ENCODE measurements around the gene GZF1. TPM values are rescaled to one million over a fixed set of nuclear protein-coding genes. Genes with fewer than 3 reads are reported as not detected.
A peak's percentile ranks its signal among the peaks of the same experiment; 100 is the strongest.

Gene GZF1
- total RNA-seq, 1 experiment from 2014 or later = 8.1 TPM

GRCh38 chr20:23369072-23369823 is 7.3 kb downstream of the GZF1 start:
- no peak for DNase-seq (ENCODE audit: low read depth)

GRCh38 chr20:23370274-23370673 is 8.3 kb downstream of the GZF1 start:
- DNase-seq (ENCODE audit: low read depth) = no peak

GRCh38 chr20:23370873-23371272 is 8.9 kb downstream of the GZF1 start:
- no peak for DNase-seq (ENCODE audit: low read depth)

DNA sequence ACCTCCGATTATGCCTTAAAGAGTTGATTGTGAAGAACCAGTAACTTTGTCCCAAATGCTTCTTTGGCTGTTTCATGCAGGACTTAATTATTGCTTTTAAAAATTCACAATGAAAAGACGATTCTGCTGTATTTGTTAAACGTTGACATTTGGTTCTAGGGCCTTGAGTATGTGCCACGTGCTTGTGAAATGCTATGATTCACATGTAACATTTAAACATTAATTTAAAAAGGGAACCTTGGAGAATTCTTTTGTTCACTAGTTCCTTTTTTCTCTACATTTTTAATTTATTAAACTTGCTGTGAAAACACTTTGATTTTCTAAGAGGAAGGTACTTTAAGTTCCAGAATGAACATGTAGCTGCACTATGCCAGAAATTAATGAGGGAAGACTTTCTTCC is 9.5 kb downstream of the GZF1 start:
- no peak for DNase-seq (ENCODE audit: low read depth)

GRCh38 chr20:23374441-23374840 is 12.5 kb downstream of the GZF1 start:
- no peak for DNase-seq (ENCODE audit: low read depth)

GRCh38 chr20:23375827-23376226 is 13.8 kb downstream of the GZF1 start:
- DNase-seq (ENCODE audit: low read depth) = no peak

DNA sequence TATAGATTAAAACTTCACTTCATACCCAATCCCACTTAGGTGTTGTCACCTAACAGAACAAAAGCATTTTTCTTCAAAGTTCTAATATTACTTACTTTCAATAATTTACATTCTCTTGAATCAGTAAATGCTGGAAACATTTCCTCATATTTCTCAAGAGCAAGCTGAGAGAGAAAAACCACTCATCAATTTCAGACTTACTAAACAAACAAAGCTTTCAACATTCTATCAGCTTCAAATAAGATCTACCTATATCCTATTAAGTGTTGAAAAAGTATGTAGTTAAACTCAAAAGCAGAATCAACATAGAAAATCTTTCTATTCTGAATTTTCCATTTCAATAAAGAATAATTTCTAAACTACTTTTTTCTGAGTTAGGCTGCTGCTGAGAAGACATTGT is 17.8 kb downstream of the GZF1 start:
- no peak for DNase-seq (ENCODE audit: low read depth)

GRCh38 chr20:23381876-23382275 is 19.9 kb downstream of the GZF1 start:
- no peak for DNase-seq (ENCODE audit: low read depth)

GRCh38 chr20:23386304-23387117 is 24.5 kb downstream of the GZF1 start:
- DNase-seq (ENCODE audit: low read depth) = no peak

GRCh38 chr20:23387118-23387443 is 25.1 kb downstream of the GZF1 start:
- DNase-seq (ENCODE audit: low read depth) = no peak

DNA sequence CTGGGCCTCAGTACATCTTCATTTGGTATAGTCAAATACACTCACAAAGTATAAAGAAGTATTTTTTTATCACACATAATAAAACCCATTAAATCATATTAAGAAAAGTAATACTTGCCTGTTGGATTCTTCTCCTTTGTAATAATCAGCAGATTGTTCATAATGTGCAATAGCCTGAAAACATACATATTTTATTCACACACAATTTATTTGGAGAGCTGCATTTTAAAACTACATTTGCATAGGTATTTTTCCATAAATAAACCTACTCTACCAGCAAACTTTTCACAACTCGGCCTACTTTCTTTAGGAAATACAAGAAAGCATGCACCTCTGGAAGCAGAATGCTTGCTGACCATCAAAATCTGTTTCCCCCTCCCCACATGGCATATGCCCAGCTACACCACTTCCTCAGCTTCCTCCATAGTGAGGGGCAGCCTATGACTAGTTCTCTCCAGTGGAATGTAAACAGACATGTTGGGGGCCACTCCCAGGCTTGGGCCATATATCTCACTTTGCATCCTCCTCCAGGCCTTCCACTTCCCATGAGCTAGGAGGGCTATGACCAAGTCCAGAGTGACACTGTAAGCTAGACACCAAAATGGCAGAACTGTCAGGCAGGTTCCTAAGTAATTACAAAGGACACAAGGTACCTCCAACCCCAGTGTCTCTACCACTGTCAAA is 28.3 kb downstream of the GZF1 start:
- no peak for DNase-seq (ENCODE audit: low read depth)

DNA sequence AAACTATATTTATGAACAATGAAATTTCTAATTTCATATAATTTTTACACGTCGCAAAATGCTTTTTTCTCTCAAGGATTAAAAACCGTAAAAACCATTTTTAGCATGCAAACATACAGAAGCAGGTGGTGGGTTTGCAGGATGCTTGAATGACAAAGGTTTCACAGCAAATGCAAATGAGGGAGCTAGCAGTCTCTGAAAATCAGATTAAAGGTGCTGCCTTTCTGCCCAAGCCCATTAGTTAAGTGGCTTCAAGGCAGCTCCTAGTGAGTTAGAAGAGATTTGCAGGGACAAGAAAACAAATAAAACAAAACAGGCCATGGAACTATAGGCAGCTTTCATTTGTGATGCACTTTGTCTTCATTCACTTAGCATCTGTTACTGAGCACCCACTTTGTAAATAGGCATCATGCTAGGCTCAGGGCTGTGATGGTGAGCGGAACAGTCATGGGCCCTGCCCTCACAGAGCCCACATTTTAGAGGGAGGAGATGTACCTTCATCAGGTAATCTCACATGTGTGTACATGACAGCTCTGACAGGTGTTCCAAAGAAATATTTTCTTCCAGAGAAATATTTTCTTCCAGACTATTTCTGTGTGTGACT is 29.8 kb downstream of the GZF1 start:
- DNase-seq (ENCODE audit: low read depth) = no peak

GRCh38 chr20:23393996-23394775 is 32.2 kb downstream of the GZF1 start:
- no peak for DNase-seq (ENCODE audit: low read depth)

- no peak for DNase-seq (ENCODE audit: low read depth)
These were observed 35.1 kb downstream of the GZF1 start for GRCh38 chr20:23396950-23397627.

- no peak for DNase-seq (ENCODE audit: low read depth)
These were observed 36.0 kb downstream of the GZF1 start for GRCh38 chr20:23397961-23398360.

DNA sequence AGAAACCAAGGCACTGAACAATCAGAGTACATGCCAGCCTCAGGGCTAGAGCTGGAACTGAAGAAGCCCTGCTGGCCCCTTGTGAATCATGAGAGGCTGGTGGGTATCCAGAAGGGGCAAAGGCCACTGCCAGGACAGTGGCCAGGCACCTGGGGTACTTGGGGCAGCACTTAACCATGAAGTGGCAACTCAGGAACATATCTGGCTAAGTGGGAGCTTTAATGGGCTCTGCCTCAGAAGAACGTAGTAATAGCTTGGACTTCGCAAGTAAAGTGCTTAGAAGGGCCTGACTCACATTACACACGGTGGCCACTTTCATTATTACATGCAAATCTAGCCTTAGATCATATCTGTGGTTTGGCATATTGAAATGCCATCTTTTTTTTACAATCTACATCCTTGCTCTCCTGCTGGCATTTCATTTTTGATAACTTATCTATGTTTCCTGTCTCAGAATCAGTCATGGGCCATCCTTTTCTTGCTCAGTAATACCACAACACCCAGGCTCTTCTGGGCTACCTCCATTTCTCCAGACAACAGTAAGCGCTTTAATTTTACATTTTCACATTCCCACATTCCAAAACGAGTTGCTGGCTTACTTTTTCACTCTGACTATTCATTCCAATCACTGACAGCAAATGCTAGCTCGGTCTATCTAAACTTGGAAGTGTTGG is 37.7 kb downstream of the GZF1 start:
- peak; percentile 34 for DNase-seq (ENCODE audit: low read depth)

DNA sequence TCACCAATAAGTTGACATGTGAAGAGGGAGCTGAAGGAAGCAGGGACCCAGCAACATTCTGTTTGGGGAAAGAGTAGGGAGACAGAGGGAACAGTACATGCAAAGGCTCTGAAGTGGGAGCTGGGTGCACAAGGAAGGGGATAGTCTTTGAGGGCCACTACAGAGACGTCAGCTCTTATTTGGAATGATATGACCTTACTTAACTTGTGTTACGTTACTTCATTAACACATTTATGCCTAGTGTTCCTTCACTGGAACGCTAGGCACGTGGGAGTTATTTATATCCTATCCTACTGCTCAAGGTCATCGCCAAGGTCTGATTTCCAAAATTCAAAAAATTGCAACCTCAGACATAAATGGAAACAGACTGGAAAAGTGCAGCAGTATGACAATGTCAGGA is 39.1 kb downstream of the GZF1 start:
- DNase-seq (ENCODE audit: low read depth) = no peak

- DNase-seq (ENCODE audit: low read depth) = no peak
These were observed 41.8 kb downstream of the GZF1 start for GRCh38 chr20:23403751-23404150.

GRCh38 chr20:23404196-23404595 is 42.2 kb downstream of the GZF1 start:
- DNase-seq (ENCODE audit: low read depth) = no peak

- no peak for DNase-seq (ENCODE audit: low read depth)
These were observed 44.9 kb downstream of the GZF1 start for GRCh38 chr20:23406880-23407279.

All from Daoy (cell line).